Heart left ventricle (tissue), 13 donors: ENCODE results near the gene E4F1.
A peak's percentile ranks its signal among the peaks of the same experiment; 100 is the strongest.

Source experiments
- POLR2A ChIP-seq, 2 donors: fragments of 450-650 bp; IDR thresholded peaks; one replicate each; pipeline ENCODE4 v1.6.1; 2017; ENCODE audit warnings: antibody characterized with exemption in 2 of 2, mild to moderate bottlenecking in 2 of 2, moderate library complexity in 2 of 2
- TF ChIP-seq, protein P1 (sequence below), 12 donors: fragments of 200-600 bp; sonication (generic) in 4 of 12; IDR thresholded peaks; one replicate each; pipeline versions ENCODE4 v1.5.0 to v1.8.0; 2018 to 2022; ENCODE audit warnings: antibody characterized with exemption in 12 of 12, mild to moderate bottlenecking in 5 of 12
- donor health status: ischemic (EF 13 %, LVEDD 7.1; RV severe dilation, severe dysfunction).
- donor health status: DM: no; HTN: yes; CAD: no.
- donor health status: DM: no; HTN: no; CAD: no.
- donor health status: ischemic (EF 25% LVEDD 6.9; RV normal size, moderate dysfunction).
- donor health status: ischemic (EF 25% LVEDD 5.7; RV mildly dilated, moderate dysfunction).
- donor health status: ischemic (EF 35%, LVEDD 5.7; RV mildly dilated, moderate dysfunction).
- donor health status: nonischemic (EF 11% LVEDD 7.7; RV severe dilation, severe dysfunction).
- donor health status: DM: yes; HTN: yes; CAD: no.
- donor health status: PGD.
- donor health status: ischemic (EF 29% LVEDD 5.4; RV normal size, mild dysfunction).
- donor health status: nonischemic (EF 23%, LVEDD 6.1; RV moderate dilation, normal function).

- TF ChIP-seq, protein P1, sequence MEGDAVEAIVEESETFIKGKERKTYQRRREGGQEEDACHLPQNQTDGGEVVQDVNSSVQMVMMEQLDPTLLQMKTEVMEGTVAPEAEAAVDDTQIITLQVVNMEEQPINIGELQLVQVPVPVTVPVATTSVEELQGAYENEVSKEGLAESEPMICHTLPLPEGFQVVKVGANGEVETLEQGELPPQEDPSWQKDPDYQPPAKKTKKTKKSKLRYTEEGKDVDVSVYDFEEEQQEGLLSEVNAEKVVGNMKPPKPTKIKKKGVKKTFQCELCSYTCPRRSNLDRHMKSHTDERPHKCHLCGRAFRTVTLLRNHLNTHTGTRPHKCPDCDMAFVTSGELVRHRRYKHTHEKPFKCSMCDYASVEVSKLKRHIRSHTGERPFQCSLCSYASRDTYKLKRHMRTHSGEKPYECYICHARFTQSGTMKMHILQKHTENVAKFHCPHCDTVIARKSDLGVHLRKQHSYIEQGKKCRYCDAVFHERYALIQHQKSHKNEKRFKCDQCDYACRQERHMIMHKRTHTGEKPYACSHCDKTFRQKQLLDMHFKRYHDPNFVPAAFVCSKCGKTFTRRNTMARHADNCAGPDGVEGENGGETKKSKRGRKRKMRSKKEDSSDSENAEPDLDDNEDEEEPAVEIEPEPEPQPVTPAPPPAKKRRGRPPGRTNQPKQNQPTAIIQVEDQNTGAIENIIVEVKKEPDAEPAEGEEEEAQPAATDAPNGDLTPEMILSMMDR (IDR thresholded peaks at IDR 0.05) = peak in 7 of 12 donors; percentile 11 to 40 (median 19)
- TF ChIP-seq POLR2A (IDR thresholded peaks at IDR 0.05) = no peak
These were observed 28.5 kb upstream of the E4F1 start for GRCh38 chr16:2194852-2195321.
